Motor neuron (in vitro differentiated cells): Measurements from ENCODE around the gene LCE1C. TPM values are rescaled to one million over a fixed set of nuclear protein-coding genes. Genes with fewer than 3 reads are reported as not detected.

ENCODE experiments used
- total RNA-seq, 8 experiments: library from RNA; unstranded; fragments of 300-600 nt; gene quantifications; 2 replicates each; pipeline versions ENCODE4 v1.2.3 to v1.2.4, GENCODE V29; 2022

LCE1C gene
- total RNA-seq, 8 experiments from 2014 or later, result 0.76 to 1.0 TPM; not detected in 6

Other genes starting within 250 kb of the LCE1C start
- gene LCE3E, start 239.9 kb downstream of the LCE1C start, total RNA-seq, result under 1 TPM in 1 of 8 experiments, not detected in 7; 0.81 TPM
- not detected for gene LCE3D, start 226.1 kb downstream of the LCE1C start, total RNA-seq
- 1 to 10 TPM in 1 of 8 experiments, not detected in 7; 1.3 TPM for gene LCE3C, start 206.4 kb downstream of the LCE1C start, total RNA-seq
- gene LCE3B, start 192.8 kb downstream of the LCE1C start, total RNA-seq, result not detected
- not detected for gene LCE3A, start 183.5 kb downstream of the LCE1C start, total RNA-seq
- not detected for gene LCE2D, start 143.3 kb downstream of the LCE1C start, total RNA-seq
- gene LCE2C, start 131.4 kb downstream of the LCE1C start, total RNA-seq, result 1 to 10 TPM in 1 of 8 experiments, not detected in 7; 1.4 TPM
- gene LCE2B, start 120.5 kb downstream of the LCE1C start, total RNA-seq, result not detected
- gene LCE2A, start 108.3 kb downstream of the LCE1C start, total RNA-seq, result under 1 TPM in 1 of 8 experiments, not detected in 7; 0.62 TPM
- not detected for gene LCE4A, start 98.5 kb downstream of the LCE1C start, total RNA-seq
- 1 to 10 TPM in 1 of 8 experiments, under 1 TPM in 5, not detected in 2; 0.20 to 1.8 (median 0.37) TPM for gene KPRP, start 48.6 kb downstream of the LCE1C start, total RNA-seq
- not detected for gene LCE1F, start 31.5 kb downstream of the LCE1C start, total RNA-seq
- under 1 TPM in 3 of 8 experiments, not detected in 5; 0.23 to 0.95 (median 0.51) TPM for gene LCE1E, start 20.4 kb downstream of the LCE1C start, total RNA-seq
- not detected for gene LCE1D, start 9.9 kb downstream of the LCE1C start, total RNA-seq
- gene LCE1B, start 5.3 kb upstream of the LCE1C start, total RNA-seq, result under 1 TPM in 3 of 8 experiments, not detected in 5; 0.24 to 0.66 (median 0.25) TPM
- not detected for gene LCE1A, start 20.8 kb upstream of the LCE1C start, total RNA-seq
- 1 to 10 TPM in 1 of 8 experiments, under 1 TPM in 1, not detected in 6; 0.87 to 1.7 TPM for gene LCE6A, start 36.2 kb upstream of the LCE1C start, total RNA-seq
- 1 to 10 TPM in 1 of 8 experiments, not detected in 7; 2.4 TPM for gene LCE7A, start 53.3 kb upstream of the LCE1C start, total RNA-seq
- not detected for gene SMCP, start 71.7 kb upstream of the LCE1C start, total RNA-seq
- gene IVL, start 101.9 kb upstream of the LCE1C start, total RNA-seq, result under 1 TPM in 5 of 8 experiments, not detected in 3; 0.13 to 0.90 (median 0.17) TPM
- gene SPRR5, start 140.6 kb upstream of the LCE1C start, total RNA-seq, result not detected
- gene SPRR4, start 164.0 kb upstream of the LCE1C start, total RNA-seq, result 1 to 10 TPM in 1 of 8 experiments, under 1 TPM in 1, not detected in 6; 0.29 to 1.7 TPM
- gene SPRR1A, start 177.4 kb upstream of the LCE1C start, total RNA-seq, result not detected
- under 1 TPM in 2 of 8 experiments, not detected in 6; 0.50 to 0.85 TPM for gene SPRR3, start 195.1 kb upstream of the LCE1C start, total RNA-seq
- not detected for gene SPRR1B, start 224.6 kb upstream of the LCE1C start, total RNA-seq
- under 1 TPM in 1 of 8 experiments, not detected in 7; 0.52 TPM for gene SPRR2D, start 234.5 kb upstream of the LCE1C start, total RNA-seq